DND-41 (cell line): Measurements from ENCODE around the gene MSANTD1.

Experiments used
- EZH2 ChIP-seq: IDR thresholded peaks from 3 replicates; pipeline ENCODE4 v1.6.1; 2012; ENCODE audit warnings: borderline replicate concordance, low read depth, mild to moderate bottlenecking, moderate library complexity, low read length, inconsistent platforms; ENCODE audit not compliant: severe bottlenecking
- TF ChIP-seq, protein P1 (sequence below): IDR thresholded peaks from 2 replicates; pipeline ENCODE4 v1.5.1; 2012; ENCODE audit warnings: borderline replicate concordance, low read length, moderate library complexity, mild to moderate bottlenecking; ENCODE audit not compliant: poor library complexity, severe bottlenecking; ENCODE audit errors: extremely low read depth

- TF ChIP-seq, protein P1, sequence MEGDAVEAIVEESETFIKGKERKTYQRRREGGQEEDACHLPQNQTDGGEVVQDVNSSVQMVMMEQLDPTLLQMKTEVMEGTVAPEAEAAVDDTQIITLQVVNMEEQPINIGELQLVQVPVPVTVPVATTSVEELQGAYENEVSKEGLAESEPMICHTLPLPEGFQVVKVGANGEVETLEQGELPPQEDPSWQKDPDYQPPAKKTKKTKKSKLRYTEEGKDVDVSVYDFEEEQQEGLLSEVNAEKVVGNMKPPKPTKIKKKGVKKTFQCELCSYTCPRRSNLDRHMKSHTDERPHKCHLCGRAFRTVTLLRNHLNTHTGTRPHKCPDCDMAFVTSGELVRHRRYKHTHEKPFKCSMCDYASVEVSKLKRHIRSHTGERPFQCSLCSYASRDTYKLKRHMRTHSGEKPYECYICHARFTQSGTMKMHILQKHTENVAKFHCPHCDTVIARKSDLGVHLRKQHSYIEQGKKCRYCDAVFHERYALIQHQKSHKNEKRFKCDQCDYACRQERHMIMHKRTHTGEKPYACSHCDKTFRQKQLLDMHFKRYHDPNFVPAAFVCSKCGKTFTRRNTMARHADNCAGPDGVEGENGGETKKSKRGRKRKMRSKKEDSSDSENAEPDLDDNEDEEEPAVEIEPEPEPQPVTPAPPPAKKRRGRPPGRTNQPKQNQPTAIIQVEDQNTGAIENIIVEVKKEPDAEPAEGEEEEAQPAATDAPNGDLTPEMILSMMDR = no peak
- no peak for TF ChIP-seq EZH2
These were observed 1.4 kb upstream of the MSANTD1 start for GRCh38 chr4:3247399-3248177.
